Tibial nerve (tissue), 4 donors: Measurements from ENCODE around the gene FAM161B. TPM values are rescaled to one million over a fixed set of nuclear protein-coding genes. Genes with fewer than 3 reads are reported as not detected.
"Not testable (repeated sequence)": the region's sequence is repeated elsewhere in the genome, so short reads cannot be mapped to it uniquely, and the experiment has no call there.

Source experiments
- DNase-seq, 2 donors: peaks; one replicate each; pipeline ENCODE4 v3.0.0-alpha.2; 2019; ENCODE audit warnings: low spot score in 2 of 2
- H3K27ac ChIP-seq, 4 donors: fragments of 200-600 bp; sonication (generic) in 3 of 4; one replicate each; pipeline ENCODE4 v1.5.1; 2017 to 2019; ENCODE audit warnings: mild to moderate bottlenecking in 1 of 4
- H3K27me3 ChIP-seq, 2 donors: fragments of 200-600 bp; sonication (generic) in 1 of 2; one replicate each; pipeline versions ENCODE4 v1.5.1 to v1.6.0; 2017 to 2019
- H3K36me3 ChIP-seq, 3 donors: fragments of 200-600 bp; sonication (generic); one replicate each; pipeline ENCODE4 v1.5.1; 2018 to 2019
- H3K4me1 ChIP-seq, 4 donors: fragments of 200-600 bp; sonication (generic) in 3 of 4; one replicate each; pipeline ENCODE4 v1.5.1; 2017 to 2019
- H3K4me3 ChIP-seq, 4 donors: fragments of 200-600 bp; sonication (generic) in 3 of 4; one replicate each; pipeline ENCODE4 v1.5.1; 2017 to 2019; ENCODE audit warnings: mild to moderate bottlenecking in 1 of 4, moderate library complexity in 1 of 4
- H3K9me3 ChIP-seq, 4 donors: fragments of 200-600 bp; sonication (generic) in 3 of 4; one replicate each; pipeline ENCODE4 v1.5.1; 2017 to 2019
- CTCF ChIP-seq, 5 experiments: fragments of 200-600 bp in 3 of 5; fragments of 450-650 bp in 2 of 5; sonication (generic) in 3 of 5; IDR thresholded peaks; one replicate each; pipeline ENCODE4 v1.5.1; 2016 to 2019; ENCODE audit warnings: antibody characterized with exemption in 5 of 5, mild to moderate bottlenecking in 3 of 5, moderate library complexity in 2 of 5
- EP300 ChIP-seq, 2 donors: sonication (generic); formaldehyde crosslinking; IDR thresholded peaks; one replicate each; pipeline ENCODE4 v1.6.1; 2017; ENCODE audit warnings: antibody characterized with exemption in 2 of 2, mild to moderate bottlenecking in 1 of 2
- POLR2A ChIP-seq, 2 donors: fragments of 450-650 bp; IDR thresholded peaks; one replicate each; pipeline ENCODE4 v1.6.1; 2017; ENCODE audit warnings: antibody characterized with exemption in 2 of 2, mild to moderate bottlenecking in 2 of 2, moderate library complexity in 2 of 2
- WGBS, 2 donors: methylation state at CpG; one replicate each; pipeline ENCODE4 v1.1.5; 2018; 5-methylcytosine and 5-hydroxymethylcytosine counted together
- total RNA-seq, 4 donors: library from RNA; depleted of rRNA; stranded (reverse); fragments of >200 nt; gene quantifications; one replicate each; pipeline ENCODE4 v1.1.0, GENCODE V29; 2016

Gene FAM161B
- total RNA-seq, 4 donors from 2014 or later, result 6.9 to 10.7 (median 9.3) TPM

DNA sequence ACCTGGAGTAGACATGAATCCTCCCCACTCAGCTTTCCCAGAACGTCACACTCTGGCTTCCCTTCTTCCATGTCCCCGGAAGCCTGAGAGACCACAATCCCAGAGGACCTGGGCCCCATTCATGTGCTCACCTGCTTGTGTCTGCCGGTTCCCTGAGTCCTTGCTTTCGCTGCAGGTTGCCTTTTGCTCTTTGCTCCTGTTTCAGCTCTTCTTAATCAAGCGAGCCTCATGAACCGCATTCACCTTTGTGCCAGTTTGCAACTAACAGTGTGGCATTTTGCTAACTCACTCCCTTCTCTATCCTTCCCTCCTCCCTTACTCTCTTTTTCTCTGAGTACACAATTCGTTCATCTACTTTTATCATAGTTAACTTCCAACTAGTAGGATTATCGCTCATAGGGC, 46.1 kb upstream of the FAM161B start:
- Histone ChIP-seq H3K9me3 (no peaks in the 10 kb centered on the region), H3K4me1 (no peaks in the 10 kb centered on the region), H3K4me3 (no peak overlapping the region), H3K27me3 (no peaks in the 10 kb centered on the region), H3K36me3 (peaks cover 0 to 41% (median 0%) of the 10 kb centered on the region in 3 donors), H3K27ac (no peak overlapping the region)
- DNase-seq, result no peak
- 92 to 94% methylated on average over 8 of the region's 8 CpGs for WGBS, 2 donors
- TF ChIP-seq EP300 (IDR thresholded peaks at IDR 0.05), result no peak
- no peak for TF ChIP-seq POLR2A (IDR thresholded peaks at IDR 0.05)
- TF ChIP-seq CTCF (IDR thresholded peaks at IDR 0.05), result no peak

DNA sequence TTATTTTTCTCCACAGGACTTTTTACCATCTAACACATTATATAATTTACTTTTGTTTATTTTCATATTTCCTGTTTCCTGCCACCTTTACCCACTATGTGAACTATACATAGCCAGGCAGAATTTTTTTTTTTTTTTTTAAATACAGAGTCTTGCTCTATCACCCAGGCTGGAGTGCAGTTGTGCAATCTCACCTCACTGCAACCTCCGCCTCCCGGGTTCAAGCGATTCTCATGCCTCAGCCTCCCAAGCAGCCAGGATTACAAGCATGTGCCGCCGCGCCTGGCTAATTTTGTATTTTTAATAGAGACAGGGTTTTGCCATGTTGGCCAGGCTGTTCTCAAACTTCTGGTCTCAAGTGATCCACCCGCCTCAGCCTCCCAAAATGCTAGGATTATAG, 45.0 kb upstream of the FAM161B start:
- not testable (repeated sequence) for H3K27ac ChIP-seq, H3K4me3 ChIP-seq, H3K27me3 ChIP-seq, DNase-seq, H3K9me3 ChIP-seq, H3K4me1 ChIP-seq
- peaks cover 0 to 46% (median 0%) of the 10 kb centered on the region in 3 donors for H3K36me3 ChIP-seq
- WGBS, 2 donors, result 97% methylated on average over 7 of the region's 7 CpGs

DNA sequence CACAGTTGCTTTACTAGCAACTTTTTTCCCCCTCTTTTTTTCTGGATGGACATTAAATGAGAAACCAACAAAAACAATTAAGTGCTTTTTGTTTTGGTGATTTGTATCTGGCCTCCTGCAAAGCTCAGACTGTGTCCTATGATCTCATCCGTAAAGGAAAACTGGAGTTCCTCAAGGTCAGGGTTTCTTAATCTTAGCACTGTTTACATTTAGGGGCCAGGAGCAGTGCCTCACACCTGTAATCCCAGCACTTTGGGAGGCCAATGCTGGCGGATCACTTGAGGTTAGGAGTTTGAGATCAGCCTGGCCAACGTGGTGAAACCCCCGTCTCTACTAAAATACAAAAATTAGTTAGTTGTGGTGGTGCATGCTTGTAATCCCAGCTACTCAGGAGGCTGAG, 41.2 kb upstream of the FAM161B start:
- TF ChIP-seq CTCF (IDR thresholded peaks at IDR 0.05) (no peak), EP300 (IDR thresholded peaks at IDR 0.05) (no peak), POLR2A (IDR thresholded peaks at IDR 0.05) (no peak)
- no peak overlapping the region for H3K27ac ChIP-seq
- 58 to 76% methylated on average over 4 of the region's 4 CpGs for WGBS, 2 donors
- H3K27me3 ChIP-seq, result no peaks in the 10 kb centered on the region
- peaks cover 0 to 50% (median 0%) of the 10 kb centered on the region in 3 donors for H3K36me3 ChIP-seq
- H3K4me1 ChIP-seq, result no peaks in the 10 kb centered on the region
- H3K4me3 ChIP-seq, result no peak overlapping the region
- DNase-seq, result no peak
- no peaks in the 10 kb centered on the region for H3K9me3 ChIP-seq

DNA sequence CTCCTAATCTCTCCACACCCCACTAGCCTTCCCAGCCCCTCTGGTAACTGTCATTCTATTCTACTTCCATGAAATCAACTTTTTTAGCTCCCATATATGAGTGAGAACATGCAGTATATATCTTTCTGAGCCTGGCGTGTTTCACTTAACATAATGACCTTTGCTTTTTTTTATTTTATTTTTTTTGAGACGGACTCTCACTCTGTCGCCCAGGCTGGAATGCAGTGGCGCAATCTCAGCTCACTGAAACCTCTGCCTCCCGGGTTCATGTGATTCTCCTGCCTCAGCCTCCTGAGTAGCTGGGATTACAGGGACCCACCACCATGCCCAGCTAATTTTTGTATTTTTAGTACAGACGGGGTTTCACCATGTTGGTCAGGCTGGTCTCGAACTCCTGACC, 38.8 kb upstream of the FAM161B start:
- H3K27me3 ChIP-seq, H3K9me3 ChIP-seq, H3K4me1 ChIP-seq, DNase-seq, H3K27ac ChIP-seq, H3K4me3 ChIP-seq: not testable (repeated sequence)
- WGBS, 2 donors, result 78 to 83% methylated on average over 7 of the region's 7 CpGs
- H3K36me3 ChIP-seq, result peaks cover 0 to 68% (median 2%) of the 10 kb centered on the region in 3 donors

DNA sequence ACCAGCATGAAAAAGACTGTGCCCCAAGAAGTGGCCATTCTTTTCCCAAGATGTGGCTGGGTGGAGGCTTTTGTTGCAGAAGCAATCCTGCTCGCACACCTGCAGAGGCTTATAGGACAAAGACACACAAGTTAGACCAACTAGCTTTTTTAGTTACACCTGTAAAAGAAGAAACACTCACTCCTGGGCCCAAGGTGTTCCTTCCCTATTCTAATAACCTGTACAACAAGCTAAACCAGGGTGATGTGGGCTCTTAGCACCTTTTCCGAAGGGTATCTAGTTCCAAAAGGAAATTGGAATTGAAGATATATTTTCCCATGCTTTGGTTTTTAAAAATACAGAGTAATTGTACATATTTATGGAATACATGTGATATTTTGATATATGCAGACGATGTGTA, 38.2 kb upstream of the FAM161B start:
- WGBS, 2 donors, result 86 to 89% methylated on average over 3 of the region's 3 CpGs
- no peak for DNase-seq

DNA sequence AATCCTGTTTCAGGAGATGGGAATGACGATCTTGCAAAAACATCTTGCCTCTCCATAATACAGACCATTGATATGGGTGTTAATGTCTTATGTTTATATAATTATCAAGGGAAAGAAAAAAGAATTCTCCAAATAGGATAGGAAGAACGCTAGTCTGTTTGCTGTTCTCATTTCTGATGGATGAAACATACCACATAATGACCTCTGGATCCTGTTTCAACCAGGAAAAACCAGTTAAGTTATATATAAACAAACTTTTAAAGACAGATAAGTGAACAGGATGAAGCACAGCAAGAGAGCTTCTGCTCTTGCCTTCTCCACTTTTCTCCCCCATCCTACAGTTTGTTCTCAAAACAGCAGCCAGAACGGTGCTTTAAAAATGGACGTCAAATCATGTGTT, 28.0 kb upstream of the FAM161B start:
- no peak for DNase-seq
- WGBS, 2 donors, result 58% methylated on average over 4 of the region's 4 CpGs
- Histone ChIP-seq H3K4me3 (no peak overlapping the region), H3K9me3 (no peaks in the 10 kb centered on the region), H3K36me3 (peaks cover 0 to 81% (median 0%) of the 10 kb centered on the region in 3 donors), H3K27ac (no peak overlapping the region), H3K27me3 (no peaks in the 10 kb centered on the region), H3K4me1 (no peaks in the 10 kb centered on the region)
- no peak for TF ChIP-seq CTCF (IDR thresholded peaks at IDR 0.05)
- no peak for TF ChIP-seq POLR2A (IDR thresholded peaks at IDR 0.05)
- TF ChIP-seq EP300 (IDR thresholded peaks at IDR 0.05), result no peak

More for the DNA sequence above, 38.2 kb upstream of the FAM161B start:
- Histone ChIP-seq H3K4me1 (no peaks in the 10 kb centered on the region), H3K27me3 (no peaks in the 10 kb centered on the region), H3K36me3 (peaks cover 0 to 64% (median 2%) of the 10 kb centered on the region in 3 donors), H3K4me3 (no peak overlapping the region), H3K27ac (no peak overlapping the region), H3K9me3 (no peaks in the 10 kb centered on the region)
- TF ChIP-seq POLR2A (IDR thresholded peaks at IDR 0.05), result no peak
- TF ChIP-seq EP300 (IDR thresholded peaks at IDR 0.05), result no peak
- no peak for TF ChIP-seq CTCF (IDR thresholded peaks at IDR 0.05)
